Muscle layer of colon (tissue), 2 donors: ENCODE measurements around the gene MSH2.
"Not testable (repeated sequence)": the region's sequence is repeated elsewhere in the genome, so short reads cannot be mapped to it uniquely, and the experiment has no call there.

Source experiments
- H3K27ac ChIP-seq: one replicate; pipeline ENCODE4 v1.7.0; 2013; ENCODE audit warnings: low read depth, mild to moderate bottlenecking, low read length, moderate library complexity
- H3K27me3 ChIP-seq, 2 donors: one replicate each; pipeline ENCODE4 v1.7.0; 2013; ENCODE audit warnings: low read length in 2 of 2, mild to moderate bottlenecking in 2 of 2; ENCODE audit not compliant: insufficient read depth in 2 of 2, control insufficient read depth in 1 of 2
- H3K36me3 ChIP-seq: one replicate; pipeline ENCODE4 v1.7.0; 2013; ENCODE audit warnings: mild to moderate bottlenecking, low read length; ENCODE audit not compliant: insufficient read depth
- H3K4me1 ChIP-seq: one replicate; pipeline ENCODE4 v1.7.0; 2013; ENCODE audit warnings: mild to moderate bottlenecking, low read length; ENCODE audit not compliant: insufficient read depth
- H3K4me3 ChIP-seq, 2 donors: one replicate each; pipeline ENCODE4 v1.7.0; 2013; ENCODE audit warnings: low read length in 2 of 2, low read depth in 1 of 2, mild to moderate bottlenecking in 1 of 2, moderate library complexity in 1 of 2
- H3K9ac ChIP-seq: one replicate; pipeline ENCODE4 v1.7.0; 2013; ENCODE audit warnings: low read length
- H3K9me3 ChIP-seq: one replicate; pipeline ENCODE4 v1.7.0; 2013; ENCODE audit warnings: mild to moderate bottlenecking, low read length
- donor health status: abdominal sarcoma.
- donor health status: Adenocarcinoma of cecum.

The MSH2 gene

DNA sequence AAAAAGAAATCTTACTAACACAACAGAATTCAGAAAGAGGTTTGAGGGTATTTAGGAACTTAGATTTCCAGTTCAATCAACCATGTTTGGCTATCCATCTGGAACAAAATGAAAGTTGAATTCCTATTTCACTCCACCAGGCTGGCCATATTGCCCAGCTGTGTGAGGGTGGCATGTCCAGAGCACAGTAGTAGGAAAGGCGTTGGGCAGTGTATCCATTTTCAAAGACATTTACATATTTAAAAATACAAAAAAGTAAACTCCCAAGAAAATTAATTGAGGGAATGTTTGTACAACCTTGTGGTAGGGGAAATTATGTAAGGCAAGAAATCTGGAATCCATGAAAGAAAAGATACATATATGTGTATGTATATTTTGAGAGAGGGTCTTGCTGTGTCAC is 21.5 kb upstream of the MSH2 start:
- Histone ChIP-seq H3K9ac (no peak overlapping the region), H3K36me3 (no peaks in the 10 kb centered on the region), H3K27ac (no peak overlapping the region), H3K9me3 (no peaks in the 10 kb centered on the region), H3K4me1 (no peaks in the 10 kb centered on the region), H3K4me3 (no peak overlapping the region), H3K27me3 (no peaks in the 10 kb centered on the region)

DNA sequence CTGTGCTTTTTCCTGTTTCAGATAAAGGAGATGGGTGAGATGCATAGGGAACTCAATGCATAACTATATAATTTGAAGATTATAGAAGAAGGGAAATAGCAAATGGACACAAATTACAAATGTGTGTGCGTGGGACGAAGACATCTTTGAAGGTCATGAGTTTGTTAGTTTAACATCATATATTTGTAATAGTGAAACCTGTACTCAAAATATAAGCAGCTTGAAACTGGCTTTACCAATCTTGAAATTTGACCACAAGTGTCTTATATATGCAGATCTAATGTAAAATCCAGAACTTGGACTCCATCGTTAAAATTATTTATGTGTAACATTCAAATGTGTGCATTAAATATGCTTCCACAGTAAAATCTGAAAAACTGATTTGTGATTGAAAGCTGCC is 16.4 kb upstream of the MSH2 start:
- no peaks in the 10 kb centered on the region for H3K36me3 ChIP-seq
- no peak overlapping the region for H3K9ac ChIP-seq
- no peak overlapping the region for H3K4me3 ChIP-seq
- no peaks in the 10 kb centered on the region for H3K9me3 ChIP-seq
- no peaks in the 10 kb centered on the region for H3K4me1 ChIP-seq
- H3K27ac ChIP-seq = no peak overlapping the region
- H3K27me3 ChIP-seq = no peaks in the 10 kb centered on the region

DNA sequence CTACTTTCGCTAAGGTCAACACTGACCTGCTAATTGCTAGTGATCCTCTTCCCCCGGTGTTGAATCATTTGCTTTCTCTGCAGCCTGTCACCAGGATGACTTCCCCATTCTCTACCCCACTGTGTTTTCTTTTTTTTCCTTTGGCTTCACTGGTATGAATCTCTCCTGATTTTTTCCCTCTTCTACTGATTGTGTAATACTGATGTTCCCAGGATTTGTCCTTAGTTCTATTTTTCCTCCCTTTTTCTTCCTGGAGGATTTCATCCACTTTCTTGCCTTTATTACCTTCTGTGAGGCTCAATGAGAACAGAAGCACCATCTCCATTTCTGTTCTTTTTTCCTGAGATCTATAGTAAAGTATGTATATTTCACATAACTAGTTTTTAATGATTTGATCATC is 14.1 kb upstream of the MSH2 start:
- Histone ChIP-seq H3K9ac (no peak overlapping the region), H3K4me1 (no peaks in the 10 kb centered on the region), H3K9me3 (no peaks in the 10 kb centered on the region), H3K4me3 (no peak overlapping the region), H3K36me3 (no peaks in the 10 kb centered on the region), H3K27ac (no peak overlapping the region), H3K27me3 (no peaks in the 10 kb centered on the region)

- no peaks in the 10 kb centered on the region for H3K36me3 ChIP-seq
- H3K4me1 ChIP-seq = no peaks in the 10 kb centered on the region
- H3K9ac ChIP-seq = no peak overlapping the region
- H3K4me3 ChIP-seq = no peak overlapping the region
- H3K27ac ChIP-seq = no peak overlapping the region
- H3K27me3 ChIP-seq = no peaks in the 10 kb centered on the region
- no peaks in the 10 kb centered on the region for H3K9me3 ChIP-seq
Observed at GRCh38 chr2:47389692-47390091, 13.3 kb upstream of the MSH2 start.

DNA sequence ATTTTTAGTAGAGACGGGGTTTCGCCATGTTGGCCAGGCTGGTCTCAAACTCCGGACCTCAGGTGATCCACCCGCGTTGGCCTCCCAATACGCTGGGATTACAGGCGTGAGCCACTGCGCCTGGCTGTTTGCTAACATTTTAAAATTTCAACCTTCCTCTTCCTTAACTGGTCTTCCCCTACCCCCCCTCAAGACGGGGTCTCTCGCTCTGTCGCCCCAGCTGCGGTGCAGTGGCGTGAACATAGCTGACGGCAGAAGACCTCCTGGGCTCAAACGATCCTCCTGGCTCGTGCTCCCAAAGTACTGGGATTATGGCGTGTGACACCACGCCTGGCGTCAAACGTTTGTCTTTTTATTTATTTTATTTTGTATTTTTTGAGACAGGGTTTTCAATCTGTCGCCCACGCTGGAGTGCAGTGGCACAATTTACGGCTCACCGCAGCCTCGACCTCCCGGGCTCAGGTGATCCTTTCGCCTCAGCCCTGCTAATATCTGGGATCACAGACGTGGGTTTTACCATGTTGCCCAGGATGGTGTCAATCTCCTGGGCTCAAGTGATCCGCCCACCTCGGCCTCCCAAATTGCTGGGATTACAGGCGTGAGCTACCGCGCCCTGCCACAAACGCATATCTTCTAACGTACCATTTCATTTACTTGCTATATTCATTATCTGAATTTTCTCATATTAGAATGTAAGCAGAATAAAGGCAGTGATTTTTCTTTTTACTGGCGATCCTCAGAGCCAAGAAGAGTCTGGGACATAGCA is 984 bp upstream of the MSH2 start:
- Histone ChIP-seq H3K9ac (peak overlapping the region; percentile 71), H3K27me3 (no peaks in the 10 kb centered on the region), H3K27ac (peak overlapping the region; percentile 8), H3K9me3 (no peaks in the 10 kb centered on the region), H3K36me3 (no peaks in the 10 kb centered on the region), H3K4me3 (peak overlapping the region; percentile 77 to 98), H3K4me1 (peaks cover 9% of the 10 kb centered on the region)

- no peaks in the 10 kb centered on the region for H3K27me3 ChIP-seq
- H3K4me1 ChIP-seq = peaks cover 9% of the 10 kb centered on the region
- peak overlapping the region; percentile 77 to 98 for H3K4me3 ChIP-seq
- no peaks in the 10 kb centered on the region for H3K9me3 ChIP-seq
- H3K9ac ChIP-seq = peak overlapping the region; percentile 71
- peak overlapping the region; percentile 8 for H3K27ac ChIP-seq
- no peaks in the 10 kb centered on the region for H3K36me3 ChIP-seq
Observed at GRCh38 chr2:47402555-47402804, 476 bp upstream of the MSH2 start.

DNA sequence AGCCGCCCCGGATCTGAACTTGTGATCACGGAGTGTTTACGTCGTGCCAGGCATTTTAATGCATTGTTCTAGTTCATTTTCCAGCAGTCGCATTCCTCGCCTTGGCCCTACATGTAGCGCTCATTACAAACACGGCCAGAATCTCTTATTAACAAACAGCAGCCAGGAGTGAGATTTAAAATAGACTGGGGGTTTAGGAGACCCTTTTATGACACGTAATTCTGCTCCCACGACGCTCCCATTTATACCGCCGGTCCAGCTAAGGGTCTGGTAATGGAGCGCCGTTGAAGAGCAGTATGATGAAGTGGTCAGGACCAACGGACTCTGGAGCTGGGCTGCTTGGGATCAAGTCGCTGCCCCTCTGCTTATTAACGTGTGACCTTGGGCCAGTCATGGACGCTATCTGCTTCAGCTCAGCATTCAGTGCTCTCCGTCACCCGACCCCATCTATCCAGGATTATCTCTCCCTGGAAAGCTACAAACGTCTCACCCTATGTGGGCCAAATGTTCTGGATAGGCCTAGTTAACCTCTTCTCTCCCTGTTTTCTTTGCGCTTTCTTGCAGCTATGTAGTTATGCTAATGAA is 745 bp downstream of the MSH2 start:
- Histone ChIP-seq H3K27ac (peak overlapping the region; percentile 8), H3K4me1 (peaks cover 9% of the 10 kb centered on the region), H3K4me3 (peak overlapping the region; percentile 35 to 98), H3K9ac (peak overlapping the region; percentile 1), H3K36me3 (no peaks in the 10 kb centered on the region), H3K27me3 (no peaks in the 10 kb centered on the region), H3K9me3 (no peaks in the 10 kb centered on the region)

DNA sequence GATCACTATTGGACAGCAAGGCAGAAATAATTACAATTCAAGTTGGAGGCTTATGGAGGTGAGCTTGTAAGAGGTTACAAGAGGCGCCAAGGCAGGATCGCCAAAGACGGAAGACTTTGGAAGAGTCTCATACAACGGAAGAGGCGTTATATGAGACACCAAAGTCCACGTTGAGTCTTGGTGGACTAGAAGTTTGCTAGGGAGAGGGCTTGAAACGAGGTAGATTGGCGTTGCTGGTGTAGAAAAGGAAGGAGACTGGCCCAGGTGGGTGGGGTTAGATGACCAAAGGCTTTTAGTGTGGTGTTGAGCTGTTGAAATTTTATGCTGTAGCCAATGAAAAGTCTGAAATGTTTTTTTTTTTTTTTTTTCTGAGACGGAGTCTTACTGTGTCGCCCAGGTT is 1.4 kb downstream of the MSH2 start:
- Histone ChIP-seq H3K27ac (no peak overlapping the region), H3K27me3 (no peaks in the 10 kb centered on the region), H3K36me3 (no peaks in the 10 kb centered on the region), H3K9ac (peak overlapping the region; percentile 1), H3K4me3 (peak overlapping the region; percentile 35 to 98), H3K4me1 (peaks cover 9% of the 10 kb centered on the region), H3K9me3 (no peaks in the 10 kb centered on the region)

DNA sequence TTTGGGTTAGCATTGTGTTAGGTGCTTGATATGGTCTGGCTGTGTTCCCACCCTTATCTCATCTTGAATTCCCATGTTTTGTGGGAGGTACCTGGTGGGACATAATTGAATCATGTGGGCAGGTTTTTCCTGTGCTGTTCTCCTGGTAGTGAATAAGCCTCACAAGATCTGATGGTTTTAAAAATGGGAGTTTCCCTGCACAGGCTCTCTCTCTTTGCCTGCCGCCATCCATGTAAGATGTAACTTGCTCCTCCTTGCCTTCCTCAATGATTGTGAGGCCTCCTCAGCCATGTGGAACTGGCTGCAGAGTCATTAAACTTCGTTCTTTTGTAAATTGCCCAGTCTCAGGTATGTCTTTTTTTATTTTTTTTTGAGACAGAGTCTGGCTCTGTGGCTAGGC is 2.8 kb downstream of the MSH2 start:
- H3K9me3 ChIP-seq = no peaks in the 10 kb centered on the region
- H3K4me3 ChIP-seq = no peak overlapping the region
- H3K4me1 ChIP-seq = peaks cover 9% of the 10 kb centered on the region
- H3K27me3 ChIP-seq = no peaks in the 10 kb centered on the region
- no peak overlapping the region for H3K27ac ChIP-seq
- no peak overlapping the region for H3K9ac ChIP-seq
- no peaks in the 10 kb centered on the region for H3K36me3 ChIP-seq

DNA sequence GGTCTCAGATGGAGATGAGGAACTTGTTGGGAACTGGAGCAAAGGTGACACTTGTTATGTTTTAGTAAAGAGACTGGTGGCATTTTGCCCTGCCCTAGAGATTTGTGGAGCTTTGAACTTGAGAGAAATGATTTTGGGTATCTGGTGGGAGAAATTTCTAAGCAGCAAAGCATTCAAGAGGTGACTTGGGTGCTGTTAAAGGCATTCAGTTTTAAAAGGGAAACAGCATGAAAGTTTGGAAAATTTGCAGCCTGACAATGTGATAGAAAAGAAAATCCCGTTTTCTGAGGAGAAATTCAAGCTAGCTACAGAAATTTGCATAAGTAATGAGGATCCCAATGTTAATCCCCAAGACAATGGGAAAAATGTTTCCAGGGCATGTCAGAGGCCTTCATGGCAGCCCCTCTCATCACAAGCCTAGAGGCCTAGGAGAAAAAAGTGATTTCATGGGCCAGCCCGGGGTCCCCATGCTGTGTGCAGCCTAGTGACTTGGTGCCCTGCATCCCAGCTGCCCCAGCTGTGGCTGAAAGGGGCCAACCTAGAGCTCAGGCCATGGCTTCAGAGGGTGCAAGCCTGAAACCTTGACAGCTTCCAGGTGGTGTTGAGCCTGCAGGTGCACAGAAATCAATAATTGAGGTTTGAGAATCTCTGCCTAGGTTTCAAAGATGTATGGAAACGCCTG is 3.8 kb downstream of the MSH2 start:
- H3K36me3 ChIP-seq, H3K9ac ChIP-seq, H3K27me3 ChIP-seq, H3K9me3 ChIP-seq, H3K4me3 ChIP-seq, H3K27ac ChIP-seq, H3K4me1 ChIP-seq: not testable (repeated sequence)

DNA sequence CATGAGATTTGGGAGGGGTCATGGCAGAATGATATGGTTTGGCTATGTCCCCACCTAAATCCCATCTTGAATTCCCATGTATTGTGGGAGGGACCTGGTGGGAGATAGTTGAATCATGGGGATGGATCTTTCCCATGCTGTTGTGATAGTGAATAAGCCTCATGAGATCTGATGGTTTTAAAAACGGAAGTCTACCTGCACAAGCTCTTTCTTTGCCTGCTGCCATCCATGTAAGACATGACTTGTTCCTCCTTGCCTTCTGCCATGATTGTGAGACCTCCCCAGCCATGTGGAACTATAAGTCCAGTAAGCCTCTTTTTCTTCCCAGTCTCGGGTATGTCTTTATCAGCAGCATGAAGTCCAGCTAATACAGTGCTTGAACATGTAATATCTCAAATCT is 5.0 kb downstream of the MSH2 start:
- not testable (repeated sequence) for H3K36me3 ChIP-seq, H3K4me3 ChIP-seq, H3K27me3 ChIP-seq, H3K9ac ChIP-seq, H3K4me1 ChIP-seq, H3K9me3 ChIP-seq, H3K27ac ChIP-seq
